Activated T-cell treated with anti-CD3 and anti-CD28 coated beads, Interleukin-2, amount 50 U/mL, for 1 hour (primary cell): ENCODE measurements around the gene TUBA1A.
"Not testable (repeated sequence)": the region's sequence is repeated elsewhere in the genome, so short reads cannot be mapped to it uniquely, and the experiment has no call there.

ENCODE experiments used
- DNase-seq: peaks from one replicate; pipeline ENCODE4 v3.0.0-alpha.2; 2020

Gene TUBA1A

DNA sequence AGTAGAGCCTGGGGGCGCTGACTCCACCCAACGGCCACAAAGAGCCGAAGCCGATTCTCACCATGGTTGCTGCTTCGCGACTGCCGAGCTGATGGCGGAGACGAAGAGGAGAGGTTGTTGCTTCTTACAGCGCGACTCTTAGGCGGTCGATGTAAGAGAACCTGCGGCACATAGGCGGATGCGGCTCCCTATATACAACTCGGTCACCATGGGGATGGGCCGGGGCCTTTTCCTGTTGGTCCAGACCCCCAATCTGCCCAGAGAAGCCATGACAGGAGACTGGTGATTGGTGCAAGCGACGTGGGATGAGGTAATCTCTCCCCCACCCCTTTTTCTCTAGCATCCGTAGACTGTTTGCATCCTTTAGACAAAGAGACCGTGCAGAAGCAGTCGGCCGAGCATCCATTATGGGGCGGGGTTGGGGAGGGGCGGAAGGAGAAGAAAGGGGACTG lies at the start of gene TUBA1A:
Gene TUBA1A (minus strand): TSS at position 165 of the 452 bp plus-strand sequence. CDS start 101 bp downstream, at position 64.
- peak; percentile 91 for DNase-seq

DNA sequence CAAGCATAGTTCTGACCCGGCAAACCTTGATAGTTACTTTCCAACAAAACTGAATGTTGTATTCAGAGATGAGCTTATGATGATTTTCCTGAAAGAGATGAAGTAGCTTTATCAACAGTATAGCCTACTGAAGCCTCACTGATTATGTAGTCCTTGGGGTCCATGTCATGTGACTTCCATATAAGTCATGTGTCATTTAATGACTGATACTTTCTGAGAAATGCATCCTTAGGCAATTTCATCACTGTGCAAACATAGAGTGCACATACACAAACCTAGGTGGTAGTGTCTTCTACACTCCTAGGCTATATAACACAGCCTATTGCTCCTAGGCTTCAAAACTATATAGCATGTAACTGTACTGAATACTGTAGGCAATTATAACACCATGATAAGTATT lies 47.5 kb upstream of the TUBA1A start:
- DNase-seq, result no peak

DNA sequence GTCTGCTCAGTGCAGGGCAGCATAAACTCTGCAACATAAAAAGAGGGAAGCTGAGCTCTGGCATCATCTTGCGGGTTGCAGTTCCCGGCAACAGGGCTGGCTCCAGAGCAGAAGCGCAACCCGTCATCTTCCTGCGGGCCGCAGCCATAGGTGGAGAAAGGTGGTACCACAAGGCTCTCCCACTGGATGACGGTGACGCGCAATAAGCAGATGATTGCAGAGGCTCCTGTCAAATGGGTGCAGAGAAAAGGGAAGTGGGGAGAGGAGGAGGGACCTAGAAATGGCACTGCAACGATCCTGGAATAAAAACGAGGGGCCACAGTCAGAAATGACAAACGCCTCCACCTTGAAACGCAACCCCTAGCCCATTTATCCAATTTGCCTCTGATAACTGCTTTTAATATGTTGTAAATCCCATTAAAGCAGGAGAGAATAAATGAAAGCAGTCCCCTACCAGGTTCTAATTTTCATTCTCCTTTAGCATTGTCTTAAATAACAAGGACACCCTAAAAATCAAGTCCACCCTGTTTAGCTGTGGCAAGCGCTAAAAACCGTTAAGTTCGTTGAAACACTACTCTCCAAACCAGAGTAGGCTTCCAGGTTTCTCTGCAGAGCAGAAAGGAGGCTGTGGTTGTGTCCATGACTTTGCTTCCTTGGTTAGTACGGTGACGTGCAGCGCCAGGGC lies 45.1 kb upstream of the TUBA1A start:
- peak; percentile 24 for DNase-seq

DNA sequence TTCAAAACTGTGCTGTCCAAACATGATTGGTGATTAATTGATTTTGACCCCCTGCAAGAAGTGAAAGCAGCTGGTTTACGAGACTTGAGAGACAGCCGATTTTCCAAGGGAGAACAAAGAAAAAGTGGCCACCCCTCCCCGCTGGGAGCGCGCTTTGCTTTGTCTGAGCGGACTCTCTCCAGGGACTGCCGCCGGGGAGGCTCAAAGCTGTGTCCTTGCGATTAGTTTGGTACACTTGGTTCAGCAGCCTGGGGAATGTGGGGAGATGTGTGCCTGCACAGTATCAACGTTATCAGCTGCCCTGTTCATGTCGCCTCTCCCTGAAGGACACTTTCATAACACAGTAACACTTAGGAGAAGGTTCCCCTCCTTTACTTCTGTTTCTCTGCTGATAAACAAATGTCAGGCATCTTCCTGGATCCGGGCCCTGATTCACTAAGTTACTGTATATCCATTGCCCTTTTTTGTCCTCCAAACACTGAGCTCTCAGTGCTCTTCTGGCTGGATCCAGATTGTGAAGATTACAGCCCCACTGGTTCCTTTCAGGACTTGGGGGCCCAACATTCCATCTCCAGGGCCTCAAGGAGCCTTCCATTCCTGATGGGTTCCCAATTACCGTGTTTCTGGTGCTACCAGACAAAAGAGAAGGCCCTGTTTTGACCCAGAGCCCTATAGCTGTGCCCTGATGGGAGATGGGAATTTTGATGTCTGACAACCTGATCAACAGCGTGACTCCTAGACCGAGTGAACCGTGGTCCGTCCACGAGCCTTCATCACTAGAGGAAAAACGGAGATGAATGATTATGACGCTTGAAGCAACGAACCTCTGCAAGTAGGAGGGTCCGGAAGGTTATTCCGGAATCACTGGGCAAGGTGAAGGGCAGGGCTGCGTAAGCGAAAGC lies 44.3 kb upstream of the TUBA1A start:
- no peak for DNase-seq

DNA sequence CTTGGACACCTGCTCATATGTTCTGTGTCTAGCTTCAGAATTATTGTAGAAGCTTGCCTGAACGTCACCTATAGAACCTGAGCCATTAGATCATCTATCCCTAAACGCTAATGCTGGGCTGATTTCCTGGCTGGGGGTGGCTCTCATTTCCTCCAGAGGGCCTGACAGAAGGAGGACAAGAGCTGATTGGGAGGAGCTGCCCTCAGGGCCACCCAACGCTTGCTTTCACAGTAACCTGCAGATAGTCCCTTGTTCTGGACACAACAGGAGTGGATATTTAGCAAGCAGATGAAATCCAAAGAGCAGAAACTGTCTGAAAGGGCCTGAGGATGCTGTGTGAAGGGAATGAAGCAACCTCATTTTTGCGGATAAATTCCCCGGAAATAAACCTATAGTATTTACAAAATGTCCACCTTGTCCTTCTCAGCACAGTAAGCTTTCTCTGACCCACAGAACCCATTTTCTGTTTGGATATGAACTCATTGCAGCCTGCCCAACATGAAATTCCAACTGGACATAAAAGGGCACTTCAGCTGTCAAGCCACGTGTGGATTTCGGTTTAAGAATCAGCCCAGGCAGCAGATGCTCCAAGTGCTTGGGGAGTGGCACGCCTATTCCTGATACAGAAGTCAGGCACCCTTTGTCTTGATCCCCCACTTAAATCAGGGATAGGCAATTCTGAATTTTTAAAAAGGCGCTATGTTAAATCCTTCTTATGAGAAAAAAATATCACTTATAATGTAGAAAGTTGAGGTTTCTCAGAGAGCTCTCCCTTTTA lies 43.2 kb upstream of the TUBA1A start:
- no peak for DNase-seq

DNA sequence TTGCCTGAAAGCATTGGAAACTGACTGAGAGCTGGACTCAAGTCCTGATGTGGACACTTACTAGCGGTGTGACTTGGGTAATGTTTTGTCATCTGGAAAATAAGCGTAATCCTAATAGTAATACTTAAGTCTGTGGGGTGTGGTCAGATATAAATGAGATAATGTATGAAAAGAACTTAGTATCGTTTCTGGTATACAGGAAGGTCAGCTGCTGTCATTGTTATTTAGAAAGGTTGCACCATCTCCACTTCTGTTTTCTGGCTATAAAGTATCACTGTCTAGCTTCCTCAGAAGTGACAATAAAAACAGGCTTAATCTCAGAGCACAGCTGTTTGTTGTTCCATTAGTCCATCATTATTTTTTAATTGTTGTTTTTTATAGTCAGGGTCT lies 41.9 kb upstream of the TUBA1A start:
- DNase-seq, result no peak

DNA sequence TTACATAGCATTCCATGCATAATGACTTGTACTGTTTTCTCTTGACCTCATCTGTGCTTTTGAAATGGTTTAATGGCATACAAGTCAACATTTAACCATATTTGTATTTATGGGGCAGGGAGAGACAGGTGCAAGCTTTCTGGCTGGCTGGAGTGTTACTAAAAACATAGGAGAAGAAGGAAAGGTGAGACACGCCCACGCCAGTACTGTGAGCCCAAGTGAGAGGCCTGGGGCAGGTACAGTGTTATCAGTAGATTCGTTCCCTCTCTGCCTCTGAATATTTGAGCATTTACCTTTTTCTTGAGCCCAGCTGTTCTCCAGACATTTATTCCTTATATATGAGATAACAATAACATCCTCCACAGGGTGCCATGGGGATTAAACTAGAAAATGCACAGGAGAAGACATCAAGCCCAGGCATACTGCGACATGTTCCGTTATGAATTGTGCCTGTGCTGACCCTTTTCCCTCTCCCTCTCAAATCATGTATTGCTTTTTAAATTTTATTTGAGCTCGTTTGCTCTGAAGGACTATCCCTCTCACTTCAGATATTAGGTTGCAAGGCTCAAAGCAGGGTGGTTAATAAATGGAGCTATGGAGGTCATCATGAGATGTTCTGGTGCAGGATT lies 41.4 kb upstream of the TUBA1A start:
- DNase-seq, result no peak

DNA sequence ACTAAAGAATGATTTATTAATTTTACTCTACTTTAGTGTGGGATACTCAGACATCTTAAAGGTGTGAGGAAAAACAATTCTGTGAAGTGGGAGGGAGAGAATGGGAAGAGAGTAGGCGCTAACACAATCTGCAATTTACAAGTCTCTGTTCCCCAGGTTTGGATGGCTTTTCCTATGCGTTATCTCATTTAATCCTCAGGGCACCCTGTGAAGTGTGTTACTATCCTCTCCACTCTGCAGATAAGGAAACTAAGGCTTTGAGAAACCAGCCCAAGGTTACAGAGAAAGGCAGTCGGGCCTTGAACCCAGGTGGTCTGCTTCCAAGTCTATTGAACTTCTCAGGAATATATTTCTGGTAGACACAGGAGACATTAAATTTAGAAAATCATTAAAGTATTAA lies 39.8 kb upstream of the TUBA1A start:
- DNase-seq, result no peak

DNA sequence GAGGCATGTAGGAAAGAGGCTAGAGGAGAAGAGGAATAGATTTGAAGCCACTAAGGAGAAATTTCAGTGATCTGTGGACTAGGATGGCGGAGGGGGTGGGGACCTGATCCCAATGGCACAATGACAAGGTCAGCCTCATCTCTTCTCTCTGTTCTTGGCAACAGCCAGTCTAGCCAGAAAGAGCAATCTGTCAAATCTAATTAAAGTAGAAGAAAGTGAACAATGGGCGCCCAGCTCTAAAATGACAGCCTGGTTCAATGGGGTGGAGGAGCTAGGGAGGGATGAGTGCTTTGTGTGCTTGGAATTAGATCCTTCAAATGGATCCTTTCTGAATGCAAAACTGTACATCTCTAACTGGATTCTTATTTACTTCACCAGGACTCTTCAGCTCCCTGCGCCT lies 38.8 kb upstream of the TUBA1A start:
- no peak for DNase-seq

DNA sequence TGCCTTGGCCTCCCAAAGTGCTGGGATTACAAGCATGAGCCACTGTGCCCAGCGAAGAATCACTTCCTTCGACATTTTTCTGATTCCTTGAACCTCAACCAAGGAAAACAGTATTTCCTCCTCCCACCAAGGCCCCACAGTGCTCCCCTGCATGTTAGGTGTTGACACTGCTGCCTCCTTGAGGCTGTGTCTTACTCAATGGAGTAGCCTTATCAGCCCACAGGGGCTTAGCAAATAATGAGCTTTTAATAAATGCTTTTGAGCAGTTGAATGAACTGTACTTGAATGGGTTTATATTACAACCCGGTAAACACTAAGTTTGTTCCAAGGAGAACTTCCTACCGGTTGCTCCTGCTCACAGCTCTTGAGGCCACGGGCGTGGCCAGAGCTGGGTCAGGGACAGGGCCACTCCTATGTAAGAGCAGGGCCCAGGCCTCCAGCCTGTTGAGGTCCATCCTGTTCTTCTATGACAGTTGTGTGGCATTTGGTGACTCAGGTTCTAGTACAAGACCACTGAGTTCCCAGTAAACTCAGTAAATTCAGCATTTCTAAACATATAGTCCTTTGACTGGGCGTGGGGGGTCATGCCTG lies 36.8 kb upstream of the TUBA1A start:
- DNase-seq, result no peak

DNA sequence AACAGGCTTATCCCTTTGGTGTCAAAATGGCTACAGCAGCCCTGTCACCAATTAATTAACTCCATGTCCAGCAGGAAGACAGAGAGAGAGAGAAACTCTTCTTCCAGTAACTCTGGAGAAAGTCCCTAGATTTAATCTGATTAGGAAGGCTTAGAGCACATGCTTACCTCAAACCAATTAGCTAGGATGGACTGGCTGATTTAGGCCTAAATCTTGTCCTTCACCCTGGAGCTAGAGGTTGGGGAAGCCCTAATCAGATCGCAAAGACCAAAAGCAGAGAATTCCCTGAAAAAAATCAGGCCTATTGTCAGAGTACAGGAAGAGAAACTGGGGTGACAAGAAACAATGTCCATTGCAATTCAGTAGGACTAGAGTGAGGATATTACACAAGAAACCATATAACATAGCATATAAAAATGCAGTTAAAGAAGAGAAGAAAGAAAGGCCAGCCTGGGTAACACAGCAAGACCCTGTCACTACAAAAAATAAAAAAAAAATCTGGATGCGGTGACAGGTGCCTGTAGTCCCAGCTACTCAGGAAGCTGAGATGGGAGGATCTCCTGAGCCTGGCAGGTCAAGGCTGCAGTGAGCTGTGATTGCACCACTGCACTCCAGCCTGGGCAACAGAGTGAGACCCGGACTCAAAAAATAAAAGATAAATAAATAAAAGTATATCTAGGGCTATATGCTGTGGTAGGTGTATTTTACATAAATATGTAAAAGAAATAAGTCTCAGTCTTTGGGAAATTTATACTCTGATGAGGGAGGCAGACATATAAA lies 34.9 kb upstream of the TUBA1A start:
- DNase-seq, result no peak

DNA sequence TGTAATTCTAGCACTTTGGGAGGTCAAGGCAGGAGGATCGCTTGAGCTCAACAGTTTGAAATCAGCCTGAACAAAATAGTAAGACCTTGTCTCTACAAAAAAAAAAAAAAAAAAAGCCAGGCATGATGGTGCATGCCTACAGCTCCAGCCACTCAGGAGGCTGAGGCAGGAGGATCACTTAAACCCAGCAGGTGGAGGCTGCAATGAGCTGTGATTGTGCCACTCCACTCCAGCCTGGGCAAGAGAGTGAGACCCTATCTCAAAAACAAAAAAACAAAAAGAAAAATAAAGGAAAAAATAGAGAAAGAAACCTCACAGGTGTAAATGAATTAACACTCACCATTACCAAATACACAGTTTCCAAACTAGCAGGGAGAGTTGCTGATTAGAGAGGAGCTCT lies 34.2 kb upstream of the TUBA1A start:
- DNase-seq, result no peak

DNA sequence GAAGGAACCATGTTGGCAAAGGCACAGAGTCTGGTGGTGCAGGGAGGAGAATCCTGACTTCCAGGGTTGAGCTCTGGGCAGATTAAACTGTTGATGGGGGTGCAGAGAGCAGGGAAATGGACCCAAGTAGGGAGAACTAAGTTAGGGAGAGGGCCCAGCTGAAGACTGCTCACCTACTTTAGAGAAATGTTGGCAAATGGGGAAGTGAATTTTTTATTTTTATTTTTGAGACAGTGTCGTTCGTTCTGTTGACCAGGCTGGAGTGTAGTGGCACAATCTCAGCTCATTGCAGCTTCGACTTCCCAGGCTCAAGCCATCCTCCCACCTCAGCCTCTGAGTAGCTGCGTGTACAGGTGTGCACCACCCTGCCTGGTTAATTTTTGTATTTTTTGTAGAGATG lies 32.1 kb upstream of the TUBA1A start:
- no peak for DNase-seq

DNA sequence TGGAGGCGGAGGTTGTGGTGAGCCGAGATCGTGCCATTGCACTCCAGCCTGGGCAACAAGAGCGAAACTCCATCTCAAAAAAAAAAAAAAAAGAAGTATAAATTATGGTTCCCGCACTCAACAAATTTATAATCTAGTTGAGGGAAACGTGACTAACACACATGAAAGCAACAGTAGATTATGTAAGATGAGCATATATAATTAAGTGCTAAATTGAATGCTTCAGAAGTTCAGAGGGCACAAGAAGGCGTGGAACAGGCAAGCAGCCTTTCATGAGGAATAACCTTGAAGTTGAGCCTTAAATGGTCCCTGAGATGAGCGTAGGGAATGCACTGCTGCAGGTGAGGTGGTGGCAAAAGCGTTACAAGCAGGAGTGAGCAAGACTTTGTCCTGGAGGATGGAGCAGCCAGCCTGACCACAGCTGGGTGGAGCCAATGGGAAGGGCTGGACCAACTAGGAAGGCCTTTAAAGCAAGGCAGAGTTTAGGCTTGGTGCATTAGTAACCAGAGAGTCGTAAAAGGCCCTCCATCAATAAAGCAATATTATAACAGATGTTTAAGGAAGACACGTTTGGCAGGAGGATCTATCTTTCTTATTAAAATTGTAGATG lies 30.6 kb upstream of the TUBA1A start:
- no peak for DNase-seq

DNA sequence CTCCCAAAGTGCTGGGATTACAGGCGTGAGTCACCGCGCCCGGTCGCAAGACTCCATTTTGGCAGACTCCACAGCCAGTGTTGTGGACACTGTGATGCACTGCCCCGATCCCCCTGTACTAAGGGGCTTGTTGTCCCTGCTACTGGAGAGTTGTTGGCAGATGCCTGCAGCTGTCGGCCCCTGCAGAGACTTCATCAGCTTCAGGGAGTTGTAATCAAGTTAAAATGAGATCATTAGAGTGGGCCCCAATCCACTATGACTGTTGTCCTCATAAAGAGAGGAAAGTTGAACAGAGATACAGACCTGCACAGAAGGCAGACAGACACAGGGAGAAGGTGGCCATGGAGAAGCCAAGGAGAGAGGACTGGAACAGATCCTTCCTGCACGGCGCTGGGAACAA lies 23.7 kb upstream of the TUBA1A start:
- no peak for DNase-seq

DNA sequence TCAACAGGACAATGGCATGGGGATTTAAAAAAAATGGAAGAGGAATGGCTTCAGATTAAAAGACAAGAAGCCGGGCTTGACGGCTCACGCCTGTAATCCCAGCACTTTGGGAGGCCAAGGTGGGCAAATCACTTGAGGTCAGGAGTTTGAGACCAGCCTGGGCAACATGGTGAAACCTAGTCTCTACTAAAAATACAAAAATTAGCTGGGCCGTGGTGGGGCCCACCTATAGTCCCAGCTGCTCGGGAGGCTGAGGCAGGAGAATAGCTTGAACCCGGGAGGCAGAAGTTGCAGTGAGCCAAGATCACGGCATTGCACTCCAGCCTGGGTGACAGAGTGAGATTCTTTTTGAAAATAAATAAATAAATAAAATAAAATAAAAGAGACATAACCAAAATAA lies 21.8 kb upstream of the TUBA1A start:
- DNase-seq, result not testable (repeated sequence)

DNA sequence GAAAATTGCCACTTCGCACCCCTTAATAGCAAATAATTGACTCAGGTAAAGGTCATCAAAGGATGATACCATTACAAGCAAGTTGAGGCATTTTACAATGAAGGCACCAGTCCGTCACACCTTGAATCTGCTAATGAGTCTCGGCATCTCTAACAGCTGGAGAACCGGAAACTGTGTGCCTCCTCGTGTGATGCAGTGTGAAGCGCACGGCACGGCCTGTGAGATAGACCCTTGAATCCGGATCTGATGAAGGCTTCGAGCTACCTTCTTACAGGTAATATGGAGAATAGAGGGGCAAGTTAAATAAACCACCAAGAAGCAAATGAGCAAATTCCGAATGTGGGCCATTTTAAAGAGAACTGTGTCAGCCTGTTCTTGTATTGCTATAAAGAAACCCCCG lies 19.8 kb upstream of the TUBA1A start:
- DNase-seq, result no peak

DNA sequence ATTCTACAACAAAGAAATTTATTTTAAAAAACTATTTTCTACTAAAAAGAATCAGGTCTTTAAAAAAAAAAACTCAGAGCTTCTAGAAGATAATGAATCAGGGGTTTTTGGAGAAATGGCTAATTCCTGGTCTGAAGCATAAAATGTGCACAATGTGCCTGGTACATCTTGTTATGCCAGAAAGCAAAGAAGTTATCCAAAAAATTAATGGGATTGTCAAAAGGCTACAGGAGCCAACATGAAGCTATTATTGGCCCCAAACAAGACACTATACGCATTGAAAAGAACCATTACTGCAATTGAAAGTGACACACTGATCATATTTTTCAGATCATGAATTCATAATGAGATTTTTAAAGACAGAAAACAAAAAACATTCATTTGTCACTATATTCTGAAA lies 19.3 kb upstream of the TUBA1A start:
- DNase-seq, result no peak

DNA sequence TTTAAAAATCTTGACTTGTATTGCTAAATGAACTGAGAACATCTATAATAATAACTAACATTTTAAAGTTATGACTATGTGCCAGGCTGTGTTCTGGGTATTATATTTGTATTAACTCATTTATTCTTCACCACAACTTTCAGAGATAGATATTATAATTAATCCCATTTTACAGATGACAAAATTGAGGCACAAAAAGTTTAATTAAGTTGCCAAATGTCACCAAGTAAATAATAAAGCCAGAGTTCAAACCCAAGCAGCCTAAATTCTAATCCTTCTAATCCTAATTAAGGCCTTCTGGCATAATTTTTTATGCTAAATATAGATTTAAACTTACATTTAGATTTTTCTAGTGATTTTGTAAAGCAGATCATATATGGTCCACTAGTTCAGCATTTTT lies 17.5 kb upstream of the TUBA1A start:
- no peak for DNase-seq

DNA sequence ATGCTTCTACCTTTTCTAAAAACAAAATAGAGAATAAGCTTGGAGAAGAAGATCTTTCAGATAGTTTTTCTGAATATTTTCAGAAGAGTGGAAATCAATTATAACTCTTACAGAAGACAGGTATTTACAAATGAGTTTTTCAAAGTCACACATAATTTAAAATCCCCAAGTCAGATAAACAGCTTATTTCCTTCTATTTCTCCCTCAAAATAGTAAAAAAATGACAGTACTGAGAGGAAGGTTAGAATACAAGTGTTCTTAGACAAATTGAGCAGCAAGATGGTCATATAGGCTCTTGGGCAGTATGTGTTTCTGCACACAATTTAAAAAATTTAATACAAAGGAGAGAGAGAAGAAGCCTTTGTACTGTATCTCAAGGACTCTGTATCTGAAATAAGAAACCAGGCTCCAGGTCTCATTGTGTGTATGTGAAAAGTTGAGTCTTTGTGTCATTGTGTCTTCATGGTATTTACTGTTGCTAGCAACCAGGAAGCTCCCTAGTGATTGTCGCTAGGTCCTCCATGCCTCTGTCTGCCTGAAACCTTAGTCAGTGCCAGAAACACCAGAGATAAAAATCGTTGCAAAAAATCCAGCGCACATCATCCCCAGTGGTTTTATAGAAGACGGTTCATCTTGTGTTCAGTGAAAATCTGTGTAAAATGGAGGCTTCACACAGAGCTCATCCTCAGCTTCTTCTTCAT lies 12.9 kb upstream of the TUBA1A start:
- no peak for DNase-seq
